NCI-H2107 treated with DMSO at 0.1 percent for 48 hours (cell line): ENCODE data around the gene TNIK.
"Not testable (repeated sequence)": the region's sequence is repeated elsewhere in the genome, so short reads cannot be mapped to it uniquely, and the experiment has no call there.

Experiments
- DNase-seq: peaks from one replicate; lab custom pipeline; 2025; ENCODE audit not compliant: unreplicated experiment; lab: John Stamatoyannopoulos, UW

The TNIK gene

GRCh38 chr3:171155122-171155700 is 305.0 kb downstream of the TNIK start:
- no peak for DNase-seq

- DNase-seq, result no peak
Observed at GRCh38 chr3:171150945-171151344, 309.3 kb downstream of the TNIK start.

GRCh38 chr3:171149526-171150116 is 310.6 kb downstream of the TNIK start:
- no peak for DNase-seq

- DNase-seq, result no peak
Observed at GRCh38 chr3:171145798-171146197, 314.4 kb downstream of the TNIK start.

- peak; percentile 61 for DNase-seq
Observed at GRCh38 chr3:171142985-171143384, 317.2 kb downstream of the TNIK start.

- no peak for DNase-seq
Observed at GRCh38 chr3:171140246-171140645, 320.0 kb downstream of the TNIK start.

- no peak for DNase-seq
Observed at GRCh38 chr3:171138027-171138426, 322.2 kb downstream of the TNIK start.

GRCh38 chr3:171135549-171135948 is 324.7 kb downstream of the TNIK start:
- DNase-seq, result no peak

GRCh38 chr3:171133796-171134569 is 326.2 kb downstream of the TNIK start:
- DNase-seq, result no peak

- DNase-seq, result no peak
Observed at GRCh38 chr3:171133337-171133736, 326.9 kb downstream of the TNIK start.

- no peak for DNase-seq
Observed at GRCh38 chr3:171132873-171133272, 327.3 kb downstream of the TNIK start.

- no peak for DNase-seq
Observed at GRCh38 chr3:171129827-171130226, 330.4 kb downstream of the TNIK start.

GRCh38 chr3:171127611-171128010 is 332.6 kb downstream of the TNIK start:
- no peak for DNase-seq

- DNase-seq, result no peak
Observed at GRCh38 chr3:171126478-171127209, 333.6 kb downstream of the TNIK start.

GRCh38 chr3:171125010-171125409 is 335.2 kb downstream of the TNIK start:
- DNase-seq, result no peak

- no peak for DNase-seq
Observed at GRCh38 chr3:171123915-171124314, 336.3 kb downstream of the TNIK start.

- DNase-seq, result no peak
Observed at GRCh38 chr3:171122861-171123260, 337.3 kb downstream of the TNIK start.

- DNase-seq, result no peak
Observed at GRCh38 chr3:171122240-171122639, 338.0 kb downstream of the TNIK start.

GRCh38 chr3:171121801-171122200 is 338.4 kb downstream of the TNIK start:
- no peak for DNase-seq

GRCh38 chr3:171119402-171119801 is 340.8 kb downstream of the TNIK start:
- DNase-seq, result not testable (repeated sequence)

- DNase-seq, result not testable (repeated sequence)
Observed at GRCh38 chr3:171118993-171119392, 341.2 kb downstream of the TNIK start.
